NT2/D1 (cell line): ENCODE data around the gene LACTB.

Experiments
- DNase-seq: peaks from one replicate; pipeline ENCODE4 v3.0.0-alpha.2; 2011; ENCODE audit warnings: low read depth, low spot score
- H3K27me3 ChIP-seq: 2 replicates; pipeline ENCODE4 v1.6.0; 2011; ENCODE audit warnings: mild to moderate bottlenecking; ENCODE audit not compliant: insufficient read length, insufficient read depth
- H3K36me3 ChIP-seq: 2 replicates; pipeline ENCODE4 v1.6.1; 2011; ENCODE audit warnings: mild to moderate bottlenecking, low read length, mixed read lengths; ENCODE audit not compliant: insufficient read depth, insufficient read length
- H3K4me1 ChIP-seq: 2 replicates; pipeline ENCODE4 v1.5.1; 2011; ENCODE audit not compliant: insufficient read depth, insufficient read length
- H3K4me3 ChIP-seq: 2 replicates; pipeline ENCODE4 v1.5.1; 2011; ENCODE audit warnings: low read depth; ENCODE audit not compliant: insufficient read length
- H3K9ac ChIP-seq: 2 replicates; pipeline ENCODE4 v1.6.0; 2011; ENCODE audit warnings: low read depth; ENCODE audit not compliant: insufficient read length
- H3K9me3 ChIP-seq: 2 replicates; pipeline ENCODE4 v1.5.1; 2011; ENCODE audit warnings: mild to moderate bottlenecking, low read length; ENCODE audit not compliant: insufficient read depth
- SUZ12 ChIP-seq: IDR thresholded peaks from 2 replicates; pipeline ENCODE4 v1.6.1; 2011; ENCODE audit not compliant: insufficient read length, insufficient read depth; ENCODE audit errors: extremely low read depth
- YY1 ChIP-seq: IDR thresholded peaks from 2 replicates; pipeline ENCODE4 v1.6.1; 2011; ENCODE audit not compliant: insufficient read length, insufficient read depth
- ZNF274 ChIP-seq: IDR thresholded peaks from 2 replicates; pipeline ENCODE4 v1.6.1; 2011; ENCODE audit warnings: mild to moderate bottlenecking, low read depth, low read length

LACTB gene, protein sequence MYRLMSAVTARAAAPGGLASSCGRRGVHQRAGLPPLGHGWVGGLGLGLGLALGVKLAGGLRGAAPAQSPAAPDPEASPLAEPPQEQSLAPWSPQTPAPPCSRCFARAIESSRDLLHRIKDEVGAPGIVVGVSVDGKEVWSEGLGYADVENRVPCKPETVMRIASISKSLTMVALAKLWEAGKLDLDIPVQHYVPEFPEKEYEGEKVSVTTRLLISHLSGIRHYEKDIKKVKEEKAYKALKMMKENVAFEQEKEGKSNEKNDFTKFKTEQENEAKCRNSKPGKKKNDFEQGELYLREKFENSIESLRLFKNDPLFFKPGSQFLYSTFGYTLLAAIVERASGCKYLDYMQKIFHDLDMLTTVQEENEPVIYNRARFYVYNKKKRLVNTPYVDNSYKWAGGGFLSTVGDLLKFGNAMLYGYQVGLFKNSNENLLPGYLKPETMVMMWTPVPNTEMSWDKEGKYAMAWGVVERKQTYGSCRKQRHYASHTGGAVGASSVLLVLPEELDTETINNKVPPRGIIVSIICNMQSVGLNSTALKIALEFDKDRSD

DNA sequence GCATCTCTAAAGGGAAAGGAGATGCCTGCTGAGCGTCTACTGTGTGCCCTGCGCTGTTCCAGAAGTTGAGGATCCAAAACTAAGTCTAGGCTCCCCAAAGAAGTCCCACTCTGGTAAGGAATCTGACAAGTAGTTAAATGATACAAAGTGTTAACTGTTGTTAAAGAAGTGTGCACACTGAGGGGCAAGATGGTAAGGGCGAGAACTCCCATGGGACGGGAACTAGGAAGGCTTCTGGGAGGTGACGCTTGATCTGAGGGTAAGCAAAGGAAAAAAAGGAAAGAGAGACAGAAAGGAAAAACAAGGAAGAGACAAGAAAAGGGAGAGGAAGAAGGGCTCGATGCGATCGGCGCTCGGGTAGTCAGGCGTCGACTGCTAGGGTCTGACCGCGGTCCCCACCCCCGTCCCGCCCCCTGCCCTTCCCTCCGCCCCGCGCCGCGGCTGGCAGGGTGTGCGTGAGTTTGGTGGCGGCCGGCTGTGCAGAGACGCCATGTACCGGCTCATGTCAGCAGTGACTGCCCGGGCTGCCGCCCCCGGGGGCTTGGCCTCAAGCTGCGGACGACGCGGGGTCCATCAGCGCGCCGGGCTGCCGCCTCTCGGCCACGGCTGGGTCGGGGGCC, at the start of gene LACTB:
Gene LACTB (plus strand): TSS at position 480 of the 620 bp plus-strand sequence. CDS start 11 bp downstream, at position 491.
- peak within 1 kb of the TSS; percentile 90 for H3K9ac ChIP-seq
- peaks cover 8% of the 10 kb centered on the region for H3K36me3 ChIP-seq
- no peaks in the 10 kb centered on the region for H3K27me3 ChIP-seq
- peak; percentile 80 for DNase-seq
- H3K9me3 ChIP-seq: peaks cover 16% of the 10 kb centered on the region
- H3K4me1 ChIP-seq: no peaks in the 10 kb centered on the region
- no peak for TF ChIP-seq YY1
- TF ChIP-seq SUZ12: no peak
- no peak for TF ChIP-seq ZNF274
- peak within 1 kb of the TSS; percentile 86 for H3K4me3 ChIP-seq

DNA sequence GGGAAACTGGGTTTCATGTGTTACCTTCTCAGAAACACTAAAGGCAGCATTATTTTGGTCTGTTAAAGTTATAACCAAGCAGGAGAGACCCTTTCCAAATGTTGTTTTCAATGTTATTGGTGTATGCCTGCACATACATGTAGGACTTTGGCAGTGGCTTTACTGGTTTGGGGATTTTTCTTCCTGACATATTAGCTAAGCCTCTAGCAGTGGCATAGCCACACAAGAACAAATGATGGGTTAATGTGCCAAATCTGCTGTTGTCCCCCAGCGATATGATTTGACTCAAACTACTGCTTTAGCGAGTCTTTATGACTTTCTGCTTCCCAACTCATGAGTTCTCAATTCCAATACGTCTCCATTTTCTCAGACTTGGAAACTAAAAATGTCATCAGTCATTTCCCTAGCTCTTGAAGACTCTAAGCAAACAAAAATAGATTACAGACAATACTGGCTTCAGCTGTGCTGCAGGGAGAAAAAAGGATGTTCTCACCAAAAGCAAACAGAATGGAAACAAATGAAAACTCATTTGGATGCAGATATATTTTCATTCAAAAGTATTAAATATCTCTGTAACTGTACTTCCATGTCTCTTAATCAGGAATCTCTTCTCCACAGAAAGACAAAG, 49.5 kb upstream of the LACTB start:
- peaks cover 44% of the 10 kb centered on the region for H3K36me3 ChIP-seq
- H3K27me3 ChIP-seq: no peaks in the 10 kb centered on the region
- no peak overlapping the region for H3K9ac ChIP-seq
- H3K9me3 ChIP-seq: no peaks in the 10 kb centered on the region
- H3K4me3 ChIP-seq: no peak overlapping the region
- H3K4me1 ChIP-seq: peaks cover 7% of the 10 kb centered on the region
- TF ChIP-seq SUZ12: no peak
- TF ChIP-seq YY1: no peak
- TF ChIP-seq ZNF274: no peak
- DNase-seq: no peak

DNA sequence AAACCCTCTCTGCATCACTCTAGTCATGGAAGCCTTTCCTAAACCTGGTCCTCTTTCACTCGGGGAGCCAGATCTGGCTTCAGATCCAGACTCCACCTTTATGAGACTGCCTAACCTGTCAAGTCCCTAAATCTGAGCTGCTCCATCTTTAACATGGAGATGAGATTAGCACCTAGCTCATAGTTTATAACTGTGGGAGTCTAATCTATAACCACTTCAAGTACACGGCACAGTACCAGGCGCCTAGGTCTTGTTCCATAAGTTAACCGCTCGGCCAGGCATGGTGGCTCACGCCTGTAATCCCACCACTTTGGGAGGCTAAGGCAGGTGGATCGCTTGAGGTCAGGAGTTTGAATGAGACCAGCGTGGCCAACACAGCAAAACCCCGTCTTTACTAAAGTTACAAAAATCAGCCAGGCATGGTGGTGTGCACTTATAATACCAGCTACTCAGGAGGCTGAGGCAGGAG, 48.8 kb upstream of the LACTB start:
- DNase-seq: no peak
- Histone ChIP-seq H3K4me1 (peaks cover 7% of the 10 kb centered on the region), H3K4me3 (no peak overlapping the region)

DNA sequence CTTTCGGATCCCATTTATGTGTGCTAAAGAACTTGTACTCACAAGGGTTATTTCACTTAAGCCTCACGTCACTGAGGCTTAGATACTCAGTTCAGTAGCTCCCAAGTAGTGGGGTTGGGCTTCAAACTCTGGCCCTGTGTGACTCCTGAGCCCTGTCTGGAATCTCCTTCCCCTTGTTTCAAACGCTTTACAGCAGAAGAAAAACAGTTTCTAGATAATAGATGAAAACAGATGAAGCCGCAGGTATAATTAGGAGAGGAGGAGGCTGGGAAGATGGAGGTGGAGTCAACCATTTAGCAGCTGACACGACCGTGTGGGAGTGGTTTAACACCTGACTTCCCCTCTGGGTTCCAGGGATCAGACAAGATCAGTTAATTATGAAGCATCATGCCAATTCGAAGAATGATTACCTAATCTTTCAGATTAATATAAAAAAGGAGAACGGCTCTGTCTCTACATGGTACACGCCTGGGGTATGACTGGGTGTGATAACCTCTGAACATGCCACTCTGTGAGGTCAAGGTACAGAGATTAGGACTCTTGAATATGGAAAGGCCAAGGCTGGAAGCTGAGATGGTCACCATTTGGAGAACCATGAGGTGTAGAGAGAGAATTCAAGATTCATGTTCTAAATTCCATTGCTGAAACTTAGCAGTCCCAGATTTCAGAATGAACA, 48.0 kb upstream of the LACTB start:
- H3K4me1 ChIP-seq: peaks cover 7% of the 10 kb centered on the region
- no peak for TF ChIP-seq YY1
- no peak for TF ChIP-seq ZNF274
- TF ChIP-seq SUZ12: no peak
- no peak for DNase-seq
- H3K9me3 ChIP-seq: no peaks in the 10 kb centered on the region
- no peaks in the 10 kb centered on the region for H3K27me3 ChIP-seq
- H3K36me3 ChIP-seq: peaks cover 29% of the 10 kb centered on the region
- H3K4me3 ChIP-seq: no peak overlapping the region
- no peak overlapping the region for H3K9ac ChIP-seq

More for the DNA sequence above, 48.8 kb upstream of the LACTB start:
- H3K9ac ChIP-seq: no peak overlapping the region
- H3K9me3 ChIP-seq: no peaks in the 10 kb centered on the region
- H3K27me3 ChIP-seq: no peaks in the 10 kb centered on the region
- peaks cover 37% of the 10 kb centered on the region for H3K36me3 ChIP-seq
- TF ChIP-seq ZNF274 (no peak), SUZ12 (no peak), YY1 (no peak)

DNA sequence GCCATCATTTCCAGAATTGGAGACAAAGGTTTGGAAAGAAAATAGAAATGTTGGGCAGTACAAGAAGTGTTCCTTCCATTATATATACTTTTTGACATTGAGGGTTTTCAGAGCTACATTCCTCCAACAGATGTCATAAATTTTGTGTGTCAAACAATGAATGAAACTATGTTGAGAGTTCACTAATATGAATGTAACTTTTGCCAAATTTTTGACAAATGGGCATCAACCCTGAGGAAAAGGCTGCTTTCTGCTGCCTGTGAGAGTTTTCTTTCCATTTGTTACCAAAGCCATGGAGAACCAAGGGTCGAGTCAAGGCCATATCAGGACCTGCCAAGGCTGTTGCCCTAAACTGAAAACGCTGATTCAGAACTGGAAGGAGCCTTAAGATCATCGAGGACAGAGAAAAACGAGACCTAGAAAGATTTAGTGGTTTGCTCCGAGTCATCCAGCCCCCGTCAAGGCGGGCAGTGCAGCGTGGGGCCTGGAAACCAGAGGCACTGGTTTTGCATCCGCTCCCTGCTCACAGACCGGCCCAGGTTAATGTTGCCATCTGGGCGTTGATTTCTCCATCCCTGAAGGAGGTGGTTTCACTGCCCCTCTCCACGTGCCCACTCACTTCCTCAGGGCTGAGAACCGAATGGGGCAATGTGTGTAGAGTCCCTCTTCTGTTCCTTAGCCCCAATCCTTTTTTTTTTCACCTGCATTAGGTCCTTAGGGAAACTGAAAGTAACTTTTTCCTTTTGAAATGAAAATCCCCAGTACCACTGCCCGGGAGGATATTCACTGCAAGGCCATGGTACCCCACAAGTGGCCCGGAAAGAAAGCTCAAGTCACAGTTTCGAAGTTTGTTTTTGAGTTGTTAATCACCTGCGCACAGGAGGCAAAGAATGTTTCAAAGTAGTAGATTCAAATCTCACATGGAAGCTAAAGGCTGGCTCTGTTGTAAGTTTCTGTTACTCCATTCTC, 46.4 kb upstream of the LACTB start:
- Histone ChIP-seq H3K9ac (no peak overlapping the region), H3K27me3 (no peaks in the 10 kb centered on the region), H3K9me3 (no peaks in the 10 kb centered on the region), H3K4me1 (peaks cover 7% of the 10 kb centered on the region), H3K36me3 (peaks cover 14% of the 10 kb centered on the region), H3K4me3 (no peak overlapping the region)
- TF ChIP-seq ZNF274 (no peak), YY1 (no peak)
- DNase-seq: no peak

DNA sequence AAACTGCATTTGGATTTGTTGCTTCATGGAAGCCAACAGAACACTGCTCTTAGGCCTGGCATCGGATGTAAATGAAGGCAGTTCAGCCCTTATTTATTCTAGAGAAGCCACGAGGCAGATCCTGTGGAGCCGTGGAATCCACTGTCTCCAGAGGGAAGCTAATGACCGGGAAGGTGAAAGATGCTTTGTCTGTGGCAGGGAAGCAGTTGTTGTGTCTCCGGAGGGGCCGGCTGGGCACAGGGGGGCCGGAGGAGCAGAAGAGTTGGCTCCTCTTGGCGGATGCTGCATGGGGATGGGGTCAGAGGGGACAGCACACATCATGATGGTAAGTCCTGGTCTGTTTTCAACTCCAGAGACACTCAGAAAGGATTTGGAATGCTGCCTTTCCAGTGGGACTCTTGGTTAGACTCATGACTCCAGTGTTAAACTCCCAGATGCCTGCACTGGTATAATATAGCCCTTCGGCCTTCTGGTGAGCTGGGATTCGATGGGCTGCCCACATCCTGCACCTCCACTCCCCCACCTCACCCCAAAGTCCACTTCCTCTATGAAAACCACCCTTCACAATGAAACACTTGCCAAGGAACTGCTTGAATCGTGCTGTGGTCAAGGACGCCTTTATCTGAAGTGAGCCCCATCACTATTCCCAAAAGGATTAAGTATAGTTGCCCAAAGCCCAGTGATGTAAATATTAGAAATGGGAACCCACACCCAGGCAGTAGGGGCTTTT, 45.5 kb upstream of the LACTB start:
- H3K27me3 ChIP-seq: no peaks in the 10 kb centered on the region
- no peak for TF ChIP-seq SUZ12
- no peak for TF ChIP-seq ZNF274
- no peak for TF ChIP-seq YY1
- peaks cover 5% of the 10 kb centered on the region for H3K36me3 ChIP-seq
- H3K4me3 ChIP-seq: no peak overlapping the region
- H3K4me1 ChIP-seq: peaks cover 7% of the 10 kb centered on the region
- no peaks in the 10 kb centered on the region for H3K9me3 ChIP-seq
- no peak overlapping the region for H3K9ac ChIP-seq
- no peak for DNase-seq
